Muscle layer of duodenum (tissue), 2 donors: ENCODE results near the gene ASS1.
"Not testable (repeated sequence)": the region's sequence is repeated elsewhere in the genome, so short reads cannot be mapped to it uniquely, and the experiment has no call there.

Experiments used
- H3K27ac ChIP-seq: one replicate; pipeline ENCODE4 v1.7.0; 2013; ENCODE audit warnings: mild to moderate bottlenecking, low read length
- H3K27me3 ChIP-seq: one replicate; pipeline ENCODE4 v1.7.0; 2013; ENCODE audit warnings: low read depth, mild to moderate bottlenecking, control low read depth, low read length
- H3K36me3 ChIP-seq, 2 donors: one replicate each; pipeline ENCODE4 v1.7.0; 2013; ENCODE audit warnings: low read length in 2 of 2, control low read depth in 1 of 2, mild to moderate bottlenecking in 1 of 2; ENCODE audit not compliant: insufficient read depth in 2 of 2, control insufficient read depth in 1 of 2
- H3K4me1 ChIP-seq, 2 donors: one replicate each; pipeline ENCODE4 v1.7.0; 2013; ENCODE audit warnings: low read length in 2 of 2, mild to moderate bottlenecking in 2 of 2, control low read depth in 1 of 2, moderate library complexity in 1 of 2; ENCODE audit not compliant: insufficient read depth in 2 of 2, control insufficient read depth in 1 of 2
- H3K4me3 ChIP-seq, 2 donors: one replicate each; pipeline ENCODE4 v1.7.0; 2013; ENCODE audit warnings: low read length in 2 of 2, low read depth in 1 of 2, mild to moderate bottlenecking in 1 of 2
- H3K9me3 ChIP-seq, 2 donors: one replicate each; pipeline ENCODE4 v1.7.0; 2013; ENCODE audit warnings: low read length in 2 of 2, control low read depth in 1 of 2, mild to moderate bottlenecking in 1 of 2; ENCODE audit not compliant: control insufficient read depth in 1 of 2
- donor health status: healthy.

ASS1 gene

DNA sequence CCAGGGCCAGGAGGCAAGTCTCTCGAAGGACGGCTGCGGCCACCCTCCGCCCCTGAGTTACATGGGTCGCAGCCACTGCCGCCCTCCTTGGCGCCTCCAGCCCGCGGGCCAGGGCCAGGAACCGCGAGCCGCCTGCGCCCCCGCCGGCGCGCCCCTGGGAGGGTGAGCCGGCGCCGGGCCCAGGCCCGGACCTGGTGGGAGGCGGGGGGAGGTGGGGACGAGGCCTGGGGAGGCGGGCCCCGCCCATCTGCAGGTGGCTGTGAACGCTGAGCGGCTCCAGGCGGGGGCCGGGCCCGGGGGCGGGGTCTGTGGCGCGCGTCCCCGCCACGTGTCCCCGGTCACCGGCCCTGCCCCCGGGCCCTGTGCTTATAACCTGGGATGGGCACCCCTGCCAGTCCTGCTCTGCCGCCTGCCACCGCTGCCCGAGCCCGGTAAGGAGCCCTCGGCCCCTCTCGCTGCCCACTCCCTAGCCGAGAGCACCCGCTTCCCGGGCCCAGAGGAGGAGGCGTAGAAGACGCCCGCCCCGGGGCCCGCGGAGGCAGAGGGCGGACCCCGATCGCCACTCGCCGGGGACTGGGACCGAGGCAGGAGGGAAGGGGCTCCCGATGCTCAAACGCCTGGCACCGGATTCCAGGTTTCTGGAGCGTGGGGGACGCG is at the start of gene ASS1:
Gene ASS1 (plus strand): TSS at position 397 of the 657 bp plus-strand sequence. CDS start 7,268 bp downstream, outside the sequence.
- H3K36me3 ChIP-seq = no peaks in the 10 kb centered on the region
- H3K4me1 ChIP-seq = peaks cover 10 to 42% of the 10 kb centered on the region in 2 donors
- H3K9me3 ChIP-seq = peaks cover 0 to 8% of the 10 kb centered on the region in 2 donors
- peak within 1 kb of the TSS; percentile 63 for H3K27ac ChIP-seq
- peaks cover 8% of the 10 kb centered on the region for H3K27me3 ChIP-seq
- H3K4me3 ChIP-seq = peak within 1 kb of the TSS; percentile 61 to 70

GRCh38 chr9:130395810-130396435 is 48.8 kb upstream of the ASS1 start:
- Histone ChIP-seq H3K9me3 (no peaks in the 10 kb centered on the region), H3K27ac (no peak overlapping the region), H3K4me3 (no peak overlapping the region), H3K4me1 (no peaks in the 10 kb centered on the region), H3K36me3 (peaks cover 4 to 85% of the 10 kb centered on the region in 2 donors), H3K27me3 (no peaks in the 10 kb centered on the region)

- peaks cover 4 to 85% of the 10 kb centered on the region in 2 donors for H3K36me3 ChIP-seq
- no peak overlapping the region for H3K27ac ChIP-seq
- H3K27me3 ChIP-seq = no peaks in the 10 kb centered on the region
- no peak overlapping the region for H3K4me3 ChIP-seq
- H3K4me1 ChIP-seq = no peaks in the 10 kb centered on the region
- no peaks in the 10 kb centered on the region for H3K9me3 ChIP-seq
Observed at GRCh38 chr9:130396581-130396980, 48.2 kb upstream of the ASS1 start.

DNA sequence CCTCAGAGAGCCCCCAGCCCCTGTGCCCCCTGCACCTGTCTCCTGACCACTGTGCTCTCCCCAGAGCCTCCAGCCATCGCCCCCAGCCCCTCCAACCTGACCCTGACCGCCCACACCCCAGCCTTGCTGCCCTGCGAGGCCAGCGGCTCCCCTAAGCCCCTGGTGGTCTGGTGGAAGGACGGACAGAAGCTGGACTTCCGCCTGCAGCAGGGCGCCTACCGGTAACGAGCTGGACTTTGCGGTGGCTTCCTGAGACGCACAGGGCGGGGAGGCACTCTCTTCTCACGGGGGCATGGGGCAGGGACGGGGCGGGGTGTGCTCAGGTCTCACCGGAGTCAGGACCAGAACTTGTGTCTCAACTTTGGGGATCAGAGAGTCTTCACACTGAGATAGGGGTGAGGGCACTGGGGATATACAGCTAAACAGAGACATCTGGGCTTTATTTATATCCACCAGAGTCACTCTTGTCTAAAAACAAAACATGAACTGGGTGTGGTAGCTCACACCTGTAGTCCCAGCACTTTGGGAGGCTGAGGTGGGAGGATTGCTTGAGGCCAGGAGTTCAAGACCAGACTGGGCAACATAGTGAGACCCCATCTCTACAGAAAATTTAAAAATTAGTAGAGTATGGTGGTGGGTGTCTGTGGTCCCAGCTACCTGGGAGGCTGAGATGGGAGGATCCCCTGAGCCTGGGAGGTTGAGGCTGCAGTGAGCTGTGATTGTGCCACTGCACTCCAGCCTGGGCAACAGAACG is 46.1 kb upstream of the ASS1 start:
- peaks cover 4 to 90% of the 10 kb centered on the region in 2 donors for H3K36me3 ChIP-seq
- no peaks in the 10 kb centered on the region for H3K4me1 ChIP-seq
- no peaks in the 10 kb centered on the region for H3K27me3 ChIP-seq
- no peaks in the 10 kb centered on the region for H3K9me3 ChIP-seq
- no peak overlapping the region for H3K4me3 ChIP-seq
- H3K27ac ChIP-seq = no peak overlapping the region

DNA sequence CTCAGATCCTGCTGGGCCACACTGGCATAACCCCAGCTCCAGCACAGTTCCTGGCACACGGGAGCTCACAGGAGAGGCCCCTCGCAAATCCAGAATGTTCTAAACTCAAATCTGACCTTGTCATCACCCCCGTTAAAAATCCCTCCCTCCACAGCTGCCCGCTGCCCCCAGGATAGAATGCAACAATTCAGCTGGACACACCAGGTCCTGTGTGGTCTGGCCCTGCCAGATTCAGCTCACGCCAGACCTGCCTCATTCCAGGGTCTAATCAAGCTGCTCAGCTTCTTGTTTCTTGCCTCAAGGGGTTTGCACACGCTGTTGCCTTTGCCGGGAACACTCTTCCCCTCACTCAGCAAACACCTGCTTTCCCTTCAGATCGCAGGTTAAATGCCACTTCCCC is 45.0 kb upstream of the ASS1 start:
- no peak overlapping the region for H3K4me3 ChIP-seq
- no peaks in the 10 kb centered on the region for H3K4me1 ChIP-seq
- H3K27ac ChIP-seq = no peak overlapping the region
- H3K9me3 ChIP-seq = no peaks in the 10 kb centered on the region
- no peaks in the 10 kb centered on the region for H3K27me3 ChIP-seq
- H3K36me3 ChIP-seq = peaks cover 9 to 90% of the 10 kb centered on the region in 2 donors

DNA sequence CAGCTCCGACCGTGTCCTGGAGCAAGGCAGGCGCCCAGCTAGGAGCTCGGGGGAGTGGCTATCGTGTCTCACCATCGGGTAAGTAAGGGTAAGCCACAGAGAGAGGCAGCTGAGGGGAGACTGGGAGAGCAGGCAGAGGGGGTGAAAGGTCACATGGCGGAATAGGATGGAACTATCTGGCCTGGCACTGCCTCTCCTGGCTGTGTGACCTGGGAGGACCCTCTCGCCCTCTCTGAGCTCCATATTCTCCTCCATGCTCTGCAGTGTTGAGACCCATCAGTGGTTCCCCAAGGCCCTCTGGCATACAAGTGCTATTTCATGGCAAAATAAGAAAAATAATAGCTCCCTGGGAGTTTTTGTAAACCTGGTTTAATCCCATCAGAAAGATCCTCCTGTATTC is 43.9 kb upstream of the ASS1 start:
- no peaks in the 10 kb centered on the region for H3K27me3 ChIP-seq
- H3K9me3 ChIP-seq = no peaks in the 10 kb centered on the region
- peaks cover 9 to 92% of the 10 kb centered on the region in 2 donors for H3K36me3 ChIP-seq
- no peak overlapping the region for H3K27ac ChIP-seq
- H3K4me1 ChIP-seq = no peaks in the 10 kb centered on the region
- H3K4me3 ChIP-seq = no peak overlapping the region

GRCh38 chr9:130401742-130402141 is 43.0 kb upstream of the ASS1 start:
- H3K27me3 ChIP-seq, H3K4me1 ChIP-seq, H3K9me3 ChIP-seq, H3K27ac ChIP-seq, H3K4me3 ChIP-seq: not testable (repeated sequence)
- peaks cover 9 to 92% of the 10 kb centered on the region in 2 donors for H3K36me3 ChIP-seq

DNA sequence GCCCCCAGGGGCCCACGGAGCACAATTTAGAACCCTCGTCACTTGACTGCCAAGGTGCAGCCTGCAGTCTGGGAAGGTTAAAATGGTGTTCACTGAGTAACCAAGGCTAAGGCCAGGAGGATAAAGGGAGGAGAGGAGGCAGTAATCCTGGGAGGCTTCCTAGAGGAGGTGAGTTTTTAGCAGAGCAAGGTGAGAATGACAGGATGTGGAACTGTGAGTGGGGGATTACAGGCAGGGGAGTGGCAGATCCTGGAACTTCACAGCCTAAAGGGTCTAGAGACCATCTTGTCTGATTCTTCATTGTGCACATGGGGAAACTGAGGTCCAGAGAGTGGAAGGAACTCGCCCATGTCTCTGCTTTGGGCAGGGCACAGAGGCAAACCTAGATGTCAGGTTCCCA is 42.5 kb upstream of the ASS1 start:
- Histone ChIP-seq H3K4me1 (no peaks in the 10 kb centered on the region), H3K9me3 (no peaks in the 10 kb centered on the region), H3K36me3 (peaks cover 9 to 92% of the 10 kb centered on the region in 2 donors), H3K27ac (no peak overlapping the region), H3K4me3 (no peak overlapping the region), H3K27me3 (no peaks in the 10 kb centered on the region)

DNA sequence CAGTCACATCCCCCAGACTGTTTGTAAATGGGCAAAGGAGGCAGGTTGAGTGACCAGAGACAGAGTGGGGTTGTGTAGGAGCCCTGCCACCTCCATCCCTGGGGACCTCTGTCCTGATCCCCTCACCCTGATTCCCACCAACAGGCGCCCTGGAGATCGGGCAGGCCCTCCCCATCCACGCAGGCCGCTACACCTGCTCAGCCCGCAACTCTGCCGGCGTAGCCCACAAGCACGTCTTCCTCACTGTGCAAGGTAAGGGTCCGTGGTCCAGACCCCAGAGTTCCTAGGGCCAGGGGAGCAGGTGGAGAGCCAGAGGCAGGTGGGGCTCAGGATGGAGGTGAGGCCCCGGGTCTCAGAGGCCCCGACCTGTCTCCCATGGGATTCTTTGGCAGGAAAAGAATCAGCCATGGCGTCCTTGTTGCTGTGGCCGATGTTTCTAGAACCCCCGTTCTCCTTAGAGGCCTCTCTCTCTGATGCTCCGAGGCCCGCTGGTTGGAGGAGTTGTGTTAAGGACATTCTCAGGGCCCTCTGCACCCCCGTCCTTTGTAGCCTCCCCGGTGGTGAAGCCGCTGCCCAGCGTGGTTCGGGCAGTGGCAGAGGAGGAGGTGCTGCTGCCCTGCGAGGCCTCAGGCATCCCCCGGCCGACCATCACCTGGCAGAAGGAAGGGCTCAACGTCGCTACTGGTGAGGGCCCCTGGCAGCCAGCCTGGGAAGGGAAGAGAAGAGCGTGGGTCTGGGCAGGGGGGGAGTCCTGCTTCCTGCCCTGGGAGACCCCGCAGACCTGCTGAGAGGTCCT is 41.9 kb upstream of the ASS1 start:
- H3K27me3 ChIP-seq = no peaks in the 10 kb centered on the region
- no peak overlapping the region for H3K27ac ChIP-seq
- no peaks in the 10 kb centered on the region for H3K9me3 ChIP-seq
- H3K4me3 ChIP-seq = no peak overlapping the region
- H3K36me3 ChIP-seq = peaks cover 9 to 94% of the 10 kb centered on the region in 2 donors
- H3K4me1 ChIP-seq = no peaks in the 10 kb centered on the region

DNA sequence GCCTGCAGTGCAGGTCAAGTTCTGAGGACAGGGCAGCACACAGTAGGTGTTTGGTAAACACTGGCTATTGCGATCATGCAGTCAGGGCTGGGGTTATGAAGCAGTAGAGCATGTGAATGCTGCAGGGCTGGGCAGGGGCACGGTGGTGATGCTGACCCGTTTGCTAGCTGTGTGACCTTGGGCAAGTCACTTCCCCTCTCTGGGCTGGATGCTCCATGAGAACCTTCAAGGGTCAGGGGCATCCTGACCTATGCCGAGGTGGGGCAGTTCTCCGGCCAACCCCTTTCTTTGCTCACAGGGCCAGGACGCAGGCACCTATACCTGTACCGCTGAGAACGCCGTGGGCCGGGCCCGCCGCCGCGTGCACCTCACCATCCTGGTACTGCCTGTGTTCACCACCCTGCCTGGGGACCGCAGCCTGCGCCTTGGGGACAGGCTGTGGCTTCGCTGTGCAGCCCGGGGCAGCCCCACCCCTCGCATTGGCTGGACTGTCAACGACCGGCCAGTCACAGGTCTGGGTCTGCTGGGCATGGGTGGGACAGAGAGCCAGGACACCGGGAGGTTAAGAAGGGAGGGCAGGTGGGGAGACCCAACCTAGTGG is 39.0 kb upstream of the ASS1 start:
- H3K27ac ChIP-seq = no peak overlapping the region

More for the DNA sequence above, 39.0 kb upstream of the ASS1 start:
- Histone ChIP-seq H3K27me3 (no peaks in the 10 kb centered on the region), H3K36me3 (peaks cover 9 to 94% of the 10 kb centered on the region in 2 donors), H3K4me3 (no peak overlapping the region), H3K9me3 (no peaks in the 10 kb centered on the region), H3K4me1 (peaks cover 0 to 4% of the 10 kb centered on the region in 2 donors)
